Liver (tissue), 9 donors: ENCODE results near the gene PTMA. TPM values are rescaled to one million over a fixed set of nuclear protein-coding genes. Genes with fewer than 3 reads are reported as not detected.

Experiments
- DNase-seq: peaks from one replicate; pipeline ENCODE4 v3.0.0-alpha.2; 2017; ENCODE audit warnings: low spot score
- H3K27ac ChIP-seq, 2 donors: one replicate each; pipeline ENCODE4 v1.7.0; 2013; ENCODE audit warnings: inconsistent platforms in 2 of 2, low read length in 2 of 2, control low read depth in 1 of 2, low read depth in 1 of 2, mild to moderate bottlenecking in 1 of 2
- H3K27me3 ChIP-seq, 4 donors: one replicate each; pipeline versions ENCODE4 v1.6.1 to v1.7.0; 2013; ENCODE audit warnings: low read length in 3 of 4, inconsistent platforms in 1 of 4, mild to moderate bottlenecking in 1 of 4, moderate library complexity in 1 of 4; ENCODE audit not compliant: control insufficient read depth in 4 of 4, insufficient read depth in 4 of 4
- H3K36me3 ChIP-seq, 4 donors: one replicate each; pipeline versions ENCODE4 v1.6.1 to v1.7.0; 2013; ENCODE audit warnings: low read length in 3 of 4, mild to moderate bottlenecking in 3 of 4, low read depth in 1 of 4, moderate library complexity in 1 of 4; ENCODE audit not compliant: control insufficient read depth in 4 of 4, insufficient read depth in 3 of 4
- H3K4me1 ChIP-seq, 4 donors: one replicate each; pipeline versions ENCODE4 v1.6.1 to v1.7.0; 2013; ENCODE audit warnings: low read length in 3 of 4, mild to moderate bottlenecking in 3 of 4, moderate library complexity in 1 of 4; ENCODE audit not compliant: control insufficient read depth in 4 of 4, insufficient read depth in 4 of 4
- H3K4me3 ChIP-seq, 3 donors: one replicate each; pipeline versions ENCODE4 v1.6.1 to v1.7.0; 2013; ENCODE audit warnings: low read length in 3 of 3, control low read depth in 1 of 3, low read depth in 1 of 3, mild to moderate bottlenecking in 1 of 3
- H3K9ac ChIP-seq, 2 donors: one replicate each; pipeline ENCODE4 v1.7.0; 2013; ENCODE audit warnings: low read length in 2 of 2, mild to moderate bottlenecking in 2 of 2, moderate library complexity in 2 of 2, control low read depth in 1 of 2, low read depth in 1 of 2
- H3K9me3 ChIP-seq, 4 donors: one replicate each; pipeline versions ENCODE4 v1.6.1 to v1.7.0; 2013; ENCODE audit warnings: low read length in 3 of 4; ENCODE audit not compliant: control insufficient read depth in 4 of 4
- CTCF ChIP-seq: fragments of 150-350 bp; IDR thresholded peaks from 2 replicates; pipeline ENCODE4 v1.5.1; 2017; ENCODE audit warnings: improper control_type of control experiment, low read depth, low read length; ENCODE audit not compliant: missing input control
- FOXA1 ChIP-seq: IDR thresholded peaks from 2 replicates; pipeline ENCODE4 v1.6.1; 2016; ENCODE audit warnings: antibody characterized with exemption
- GABPA ChIP-seq, 2 donors: IDR thresholded peaks in 1 of 2; conservative IDR thresholded peaks in 1 of 2; 2 replicates each; pipeline ENCODE4 v1.6.1; 2016; ENCODE audit warnings: antibody characterized with exemption in 2 of 2, mild to moderate bottlenecking in 1 of 2, moderate library complexity in 1 of 2
- JUND ChIP-seq, 2 donors: IDR thresholded peaks; 2 replicates each; pipeline ENCODE4 v1.6.1; 2016; ENCODE audit warnings: antibody characterized with exemption in 2 of 2
- RAD21 ChIP-seq, 2 donors: IDR thresholded peaks; 2 replicates each; pipeline ENCODE4 v1.6.1; 2016; ENCODE audit warnings: antibody characterized with exemption in 2 of 2, mild to moderate bottlenecking in 2 of 2
- REST ChIP-seq: IDR thresholded peaks from 2 replicates; pipeline ENCODE4 v1.6.1; 2016; ENCODE audit warnings: antibody characterized with exemption, mild to moderate bottlenecking
- SP1 ChIP-seq: IDR thresholded peaks from 2 replicates; pipeline ENCODE4 v1.6.1; 2018; ENCODE audit warnings: antibody characterized with exemption, mild to moderate bottlenecking
- YY1 ChIP-seq: IDR thresholded peaks from 2 replicates; pipeline ENCODE4 v1.6.1; 2016; ENCODE audit warnings: antibody characterized with exemption, mild to moderate bottlenecking
- ZBTB33 ChIP-seq: IDR thresholded peaks from 2 replicates; pipeline ENCODE4 v1.6.1; 2016; ENCODE audit warnings: antibody characterized with exemption
- WGBS: extraction: QIAGEN DNeasy Blood & Tissue Kit; methylation state at CpG from one replicate; pipeline ENCODE4 v1.1.7; 2013; 5-methylcytosine and 5-hydroxymethylcytosine counted together
- polyA plus RNA-seq, 2 donors: library from polyadenylated mRNA; stranded (reverse) in 1 of 2; unstranded in 1 of 2; fragments of 200-250 nt in 1 of 2; fragments of >200 nt in 1 of 2; fragmentation: Nextera tagmentation in 1 of 2; extraction: Ambion mirVana in 1 of 2; gene quantifications; one replicate each; pipeline versions ENCODE4 v1.2.1 to v1.2.3, GENCODE V29; 2013 to 2015
- total RNA-seq, 2 donors: library from RNA; depleted of rRNA; stranded (reverse); fragments of >200 nt; gene quantifications; one replicate each; pipeline ENCODE4 v1.2.3, GENCODE V29; 2014
- donor health status: healthy.
- donor health status: healthy.
- donor health status: healthy.
- donor health status: healthy.
- donor health status: healthy.

Gene PTMA
- total and polyA plus RNA-seq, 4 donors, result 201 to 523 (median 366) TPM

- no peak for TF ChIP-seq CTCF
- TF ChIP-seq YY1, result peak; percentile 99
These were observed 46.1 kb upstream of the PTMA start (continued) for GRCh38 chr2:231662028-231662810.

GRCh38 chr2:231662811-231663457 lies 45.4 kb upstream of the PTMA start:
- WGBS, result 91% methylated on average over 34 of the region's 34 CpGs
- no peaks in the 10 kb centered on the region for H3K9me3 ChIP-seq
- H3K36me3 ChIP-seq, result no peaks in the 10 kb centered on the region
- H3K9ac ChIP-seq, result no peak overlapping the region
- no peak for TF ChIP-seq JUND (IDR thresholded peaks at IDR 0.05)
- TF ChIP-seq RAD21 (IDR thresholded peaks at IDR 0.05), result no peak
- TF ChIP-seq ZBTB33, result no peak
- no peak for TF ChIP-seq SP1
- TF ChIP-seq CTCF, result no peak
- no peak for TF ChIP-seq FOXA1
- TF ChIP-seq GABPA (IDR thresholded peaks at IDR 0.05 in 1 of 2, conservative IDR thresholded peaks at IDR 0.05 in 1 of 2), result no peak
- no peak for TF ChIP-seq YY1
- no peak for TF ChIP-seq REST
- DNase-seq, result no peak
- peaks cover 0 to 13% (median 3%) of the 10 kb centered on the region in 4 donors for H3K4me1 ChIP-seq
- no peaks in the 10 kb centered on the region for H3K27me3 ChIP-seq
- peak overlapping the region; percentile 67 to 85 for H3K27ac ChIP-seq
- peak overlapping the region; percentile 43 to 57 (median 52) for H3K4me3 ChIP-seq
